ENCODE data around the gene MOB1B.

DNA sequence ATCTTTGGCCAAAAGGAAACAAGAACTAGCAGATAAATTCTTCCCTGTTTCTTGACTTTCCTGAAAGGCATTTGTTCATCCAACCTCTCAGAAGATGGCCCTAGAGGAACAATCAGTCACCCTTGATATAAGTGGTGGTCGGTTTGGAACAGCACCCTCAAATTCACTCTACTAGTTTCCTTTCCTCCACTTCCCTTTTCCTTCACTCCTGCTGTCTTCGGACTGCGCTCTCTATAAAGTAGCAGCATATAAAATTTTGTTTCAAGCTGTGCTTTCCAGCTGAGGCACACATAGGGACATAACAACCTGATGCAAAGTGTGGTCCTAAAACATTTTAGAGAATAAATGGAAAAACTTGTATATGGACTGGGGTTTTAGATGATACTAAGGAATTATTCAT is 29.0 kb upstream of the MOB1B start:
- TF ChIP-seq, protein P1, sequence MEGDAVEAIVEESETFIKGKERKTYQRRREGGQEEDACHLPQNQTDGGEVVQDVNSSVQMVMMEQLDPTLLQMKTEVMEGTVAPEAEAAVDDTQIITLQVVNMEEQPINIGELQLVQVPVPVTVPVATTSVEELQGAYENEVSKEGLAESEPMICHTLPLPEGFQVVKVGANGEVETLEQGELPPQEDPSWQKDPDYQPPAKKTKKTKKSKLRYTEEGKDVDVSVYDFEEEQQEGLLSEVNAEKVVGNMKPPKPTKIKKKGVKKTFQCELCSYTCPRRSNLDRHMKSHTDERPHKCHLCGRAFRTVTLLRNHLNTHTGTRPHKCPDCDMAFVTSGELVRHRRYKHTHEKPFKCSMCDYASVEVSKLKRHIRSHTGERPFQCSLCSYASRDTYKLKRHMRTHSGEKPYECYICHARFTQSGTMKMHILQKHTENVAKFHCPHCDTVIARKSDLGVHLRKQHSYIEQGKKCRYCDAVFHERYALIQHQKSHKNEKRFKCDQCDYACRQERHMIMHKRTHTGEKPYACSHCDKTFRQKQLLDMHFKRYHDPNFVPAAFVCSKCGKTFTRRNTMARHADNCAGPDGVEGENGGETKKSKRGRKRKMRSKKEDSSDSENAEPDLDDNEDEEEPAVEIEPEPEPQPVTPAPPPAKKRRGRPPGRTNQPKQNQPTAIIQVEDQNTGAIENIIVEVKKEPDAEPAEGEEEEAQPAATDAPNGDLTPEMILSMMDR (IDR thresholded peaks at IDR 0.05; ENCODE audit: borderline replicate concordance, extremely low read depth, low read length, poor library complexity, severe bottlenecking) = no peak
- TF ChIP-seq EZH2 (IDR thresholded peaks at IDR 0.05; ENCODE audit: borderline replicate concordance, low read depth, low read length, severe bottlenecking) = no peak
